GM18511 (cell line): Measurements from ENCODE around the gene TELO2.

ENCODE experiments used
- ATAC-seq: cut with Tn5 transposase; IDR thresholded peaks from one replicate; pipeline ENCODE4 v1.9.1; 2021; ENCODE audit warnings: mild to moderate bottlenecking, moderate library complexity; ENCODE audit not compliant: unreplicated experiment

Gene TELO2

DNA sequence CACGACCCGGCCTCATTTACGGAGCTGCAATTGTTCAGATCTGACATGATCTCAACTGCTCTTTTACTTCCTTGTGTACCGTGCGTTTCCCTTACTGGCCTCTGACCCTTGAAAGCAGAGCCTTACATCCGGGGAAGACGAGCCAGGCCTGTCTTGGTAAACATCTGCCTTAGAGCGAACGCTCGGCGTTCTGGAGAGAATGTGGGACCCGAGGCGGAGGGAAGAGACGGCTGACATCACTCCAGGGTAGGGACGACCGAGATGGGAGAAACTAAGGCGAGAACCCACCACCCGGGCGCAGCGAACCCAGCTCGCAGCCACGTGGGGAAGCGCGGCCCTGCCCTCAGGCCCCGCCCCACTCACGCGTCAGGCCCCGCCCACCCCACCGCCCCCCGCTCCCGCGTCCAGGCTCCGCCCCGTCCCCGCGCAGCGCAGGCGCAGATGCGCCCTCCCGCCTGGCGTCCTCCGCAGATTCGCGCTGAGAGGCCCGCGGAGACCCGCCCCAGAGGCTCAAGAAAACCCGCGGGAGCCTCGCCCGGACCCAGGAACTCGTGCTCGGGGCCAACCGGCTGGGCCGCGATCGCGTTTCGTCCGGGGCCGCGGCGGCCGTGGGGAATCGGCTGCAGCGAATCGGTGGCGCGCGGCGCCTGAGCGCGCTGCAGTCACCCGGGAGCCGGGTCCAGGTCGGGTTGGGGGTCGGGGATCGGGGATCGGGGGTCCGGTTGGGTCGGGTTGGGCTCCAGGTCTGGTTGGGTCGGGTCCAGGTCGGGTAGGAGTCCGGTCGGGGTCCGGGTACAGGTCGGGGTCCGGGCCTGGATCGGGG lies at the start of gene TELO2:
TELO2 (plus strand) TSS at position 438 of the 823 bp plus-strand sequence. CDS start 922 bp downstream, outside the sequence.
- ATAC-seq = peak; percentile 73

DNA sequence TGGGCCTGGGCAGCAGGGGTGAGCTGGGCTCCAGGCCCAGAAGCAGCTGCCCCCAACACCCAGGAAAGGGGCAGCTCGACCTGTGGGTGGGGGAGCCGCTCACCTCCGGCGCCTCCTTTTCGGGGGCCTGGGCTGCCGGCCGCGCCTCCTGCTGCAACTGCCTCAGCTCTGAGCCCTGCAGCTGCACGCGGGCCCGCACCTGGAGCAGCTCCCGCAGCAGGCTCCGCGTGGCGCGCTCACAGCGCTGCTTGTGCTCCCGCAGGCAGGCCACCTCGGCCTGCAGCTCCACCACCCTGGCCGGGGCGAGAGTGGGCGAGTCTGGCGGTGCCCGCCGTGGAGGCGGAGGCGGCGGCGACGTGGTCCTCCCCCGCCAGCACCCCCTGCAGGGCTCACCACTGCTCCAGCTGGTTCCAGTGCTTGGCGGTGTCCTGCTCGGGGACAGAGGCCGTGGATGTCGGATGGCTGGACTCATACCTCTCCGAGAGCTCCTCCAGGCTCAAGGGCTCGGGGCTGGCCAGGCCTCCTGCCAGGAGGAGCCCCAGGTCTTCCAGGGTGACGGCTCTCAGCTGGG lies 49.7 kb upstream of the TELO2 start:
- no peak for ATAC-seq

DNA sequence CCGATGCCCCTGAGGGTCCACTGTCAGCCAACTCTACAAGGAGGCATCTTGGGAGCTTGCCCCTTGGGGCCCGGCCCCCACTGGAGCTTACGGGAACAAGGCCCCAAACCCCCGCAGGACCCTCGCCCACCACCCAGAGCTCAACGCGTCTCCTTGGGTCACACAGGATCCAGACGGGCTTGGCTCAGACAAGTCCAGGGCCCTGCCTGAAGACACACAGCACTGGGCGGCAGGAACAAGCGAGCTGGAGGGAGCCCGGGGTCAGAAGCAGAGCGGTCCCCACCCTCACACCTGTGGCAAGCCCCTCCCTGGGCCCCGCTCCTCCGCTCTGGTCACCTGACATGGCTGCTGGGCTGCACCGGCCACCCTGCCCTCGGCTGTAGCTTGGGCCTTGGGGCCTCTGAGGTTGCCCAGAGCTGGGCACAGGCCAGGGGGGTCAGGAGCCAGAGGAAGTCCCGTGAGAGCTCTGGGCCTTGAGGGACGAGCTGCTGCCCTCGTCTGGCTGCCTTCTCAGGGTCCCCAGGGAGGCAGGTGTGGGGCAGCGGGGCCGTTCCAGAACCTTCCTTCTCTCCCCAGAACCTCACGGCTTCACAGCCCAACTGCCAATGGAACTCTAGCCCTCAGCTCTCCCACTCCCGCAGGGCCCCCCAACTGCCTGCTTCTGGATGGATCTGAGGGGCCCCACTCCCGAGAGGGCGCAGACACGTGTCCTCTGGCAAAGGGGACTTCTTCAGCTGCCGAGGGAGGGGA lies 49.0 kb upstream of the TELO2 start, which contains the start of gene CCDC154:
CCDC154 (minus strand) TSS at position 577 of the 750 bp plus-strand sequence; CDS start at position 343, 234 bp downstream.
- no peak for ATAC-seq

DNA sequence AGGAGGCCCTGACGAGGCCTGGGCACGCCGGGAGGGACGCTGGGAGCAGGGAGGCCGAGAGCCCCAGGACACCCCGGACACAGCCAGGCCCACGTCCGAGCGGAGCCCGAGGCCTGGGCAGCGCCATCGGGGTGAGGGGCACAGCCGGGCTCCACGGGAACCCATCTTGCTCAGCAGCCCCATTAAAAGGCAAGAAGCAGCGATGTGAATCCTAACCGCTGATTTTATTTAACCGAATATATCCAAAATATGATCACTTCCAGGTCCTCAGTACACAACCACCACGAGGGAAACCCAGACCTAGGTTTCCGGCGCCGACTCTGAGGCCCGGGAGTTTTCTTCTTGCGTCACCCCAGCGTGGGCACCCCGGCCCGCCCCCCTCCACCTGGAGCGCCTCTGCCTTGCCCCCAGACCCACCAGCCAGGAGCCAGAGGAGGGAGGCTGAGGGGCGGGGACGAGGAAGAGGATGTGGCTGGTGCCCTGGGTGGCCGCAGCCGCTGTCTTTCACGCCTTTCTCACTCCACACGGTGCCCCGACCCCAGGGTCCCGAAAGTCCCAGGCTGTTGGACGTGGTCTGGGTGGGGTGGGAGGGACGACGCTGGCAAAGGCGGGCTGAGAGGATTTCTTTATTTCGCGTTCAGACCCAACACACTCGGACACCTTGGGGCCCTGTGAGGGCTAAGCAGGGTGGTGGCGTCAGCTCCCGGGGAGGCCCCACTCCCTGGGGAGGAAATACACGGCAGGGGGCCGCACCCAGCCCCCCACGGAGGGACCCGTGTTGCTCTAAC lies 48.2 kb upstream of the TELO2 start:
- no peak for ATAC-seq

DNA sequence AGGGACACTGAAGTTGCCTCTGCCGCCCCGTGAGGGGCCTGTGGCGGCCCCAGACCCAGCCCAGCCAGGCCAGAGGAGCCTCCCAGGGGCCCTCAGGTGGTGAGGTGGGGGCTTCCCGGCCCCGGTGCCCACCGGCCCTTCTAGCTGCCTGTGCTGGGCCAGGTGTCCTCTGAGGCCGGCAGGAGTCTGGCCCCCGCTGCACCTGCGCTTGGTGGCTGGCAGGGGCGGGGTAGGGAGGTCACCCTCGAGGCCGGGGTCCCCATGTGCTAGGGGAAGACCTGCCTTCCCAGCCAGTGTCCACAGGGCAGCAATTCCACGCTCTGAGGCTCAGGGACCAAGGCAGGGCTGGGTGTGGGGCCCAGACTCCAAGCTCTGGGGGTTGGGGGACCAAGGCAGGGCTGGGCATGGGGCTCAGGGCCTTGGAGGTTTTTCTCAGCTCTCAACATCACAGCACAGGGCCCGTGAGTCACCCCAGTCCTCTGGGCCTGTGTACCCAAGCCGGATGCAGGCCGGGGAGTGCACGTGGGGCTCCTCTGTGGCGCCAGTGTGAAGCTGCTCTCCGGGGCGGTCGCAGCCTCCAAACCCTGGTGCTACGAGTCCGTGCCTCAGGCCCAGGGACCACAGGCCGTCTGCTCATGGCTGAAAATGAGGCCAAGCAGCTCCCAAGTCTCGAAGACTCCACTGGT lies 47.5 kb upstream of the TELO2 start:
- no peak for ATAC-seq

DNA sequence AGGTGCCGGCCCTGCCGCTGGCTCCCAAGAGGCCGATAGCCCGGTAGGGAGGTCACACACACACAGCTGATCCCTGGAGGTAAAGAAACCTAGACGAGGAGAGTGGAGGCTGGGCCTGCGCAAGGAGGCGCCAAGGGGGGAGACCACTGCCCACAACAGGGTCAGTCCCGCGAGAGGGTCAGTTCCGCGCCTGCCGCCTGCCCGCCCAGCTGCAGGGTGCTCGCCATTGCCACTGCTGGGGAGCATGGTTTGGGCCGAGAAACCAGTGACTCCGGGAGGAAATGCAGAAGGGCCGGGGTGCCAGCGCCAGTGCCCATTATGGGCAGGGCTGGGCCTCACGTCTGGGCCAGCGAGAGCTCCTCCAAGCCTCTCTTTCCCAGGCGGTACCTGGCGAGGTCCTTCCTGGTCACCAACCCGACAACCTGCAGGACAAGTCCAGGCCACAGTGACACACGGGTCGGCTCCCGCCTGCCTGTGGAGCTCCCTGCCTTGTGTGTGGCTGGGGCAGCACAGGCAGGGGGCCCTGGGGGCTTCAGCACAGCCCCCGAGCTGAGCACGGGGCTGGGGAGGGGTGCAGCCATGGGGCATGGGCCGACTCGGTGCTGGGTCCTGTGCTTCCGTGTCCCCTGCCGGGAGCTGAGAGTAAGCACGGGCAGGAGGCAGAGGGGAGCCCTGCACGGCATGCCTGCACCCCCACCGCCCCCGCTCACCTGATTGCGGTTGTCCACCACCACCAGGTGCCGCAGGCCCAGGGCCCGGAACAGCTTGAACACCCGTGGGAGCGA lies 46.7 kb upstream of the TELO2 start:
- ATAC-seq = no peak

DNA sequence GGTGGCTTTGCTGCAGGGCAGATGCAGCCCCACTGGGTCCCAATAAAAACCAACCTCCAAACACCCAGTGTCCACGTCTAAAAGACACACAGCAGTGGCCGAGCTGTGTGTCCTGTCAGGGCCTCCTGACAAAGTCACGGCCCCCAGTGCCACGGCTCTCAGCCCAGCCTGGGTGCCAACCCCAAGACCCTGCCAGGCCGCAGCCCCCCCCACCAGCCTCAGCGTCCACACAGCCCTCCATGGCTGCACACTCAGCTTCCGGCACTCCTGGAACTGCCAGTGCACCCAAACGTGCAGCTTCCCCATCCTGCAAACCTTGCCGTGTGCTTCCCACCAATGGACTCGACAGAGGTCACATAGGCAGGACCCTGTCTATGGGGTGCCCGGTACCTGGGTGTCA lies 45.2 kb upstream of the TELO2 start:
- no peak for ATAC-seq

DNA sequence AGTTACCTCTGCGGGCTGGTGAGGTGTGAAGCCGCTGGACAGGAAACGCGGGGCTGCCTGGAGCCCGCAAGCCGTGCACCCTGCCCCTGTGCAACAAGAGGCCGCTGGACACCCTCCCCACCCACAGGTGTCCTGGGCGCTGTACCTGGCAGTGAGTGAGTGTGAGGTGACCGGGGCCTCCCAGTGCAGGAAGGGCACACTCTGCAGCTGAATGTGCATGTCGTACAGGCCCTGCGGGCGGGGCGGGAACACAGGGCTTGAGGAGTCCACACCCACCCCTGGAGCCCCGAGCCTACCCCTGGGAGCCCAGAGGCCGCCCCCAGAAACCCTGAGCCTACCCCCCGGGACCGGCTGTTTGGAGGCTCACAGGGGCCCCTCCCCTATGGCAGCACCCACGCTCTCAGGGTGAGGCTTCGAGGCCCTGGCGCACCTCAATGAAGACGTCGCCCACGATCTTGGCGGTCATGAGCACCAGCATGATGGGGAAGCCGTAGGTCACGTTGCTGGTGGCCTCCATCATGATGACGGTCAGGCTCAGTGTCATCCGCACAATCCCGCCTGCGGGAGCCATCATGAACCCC lies 44.5 kb upstream of the TELO2 start:
- no peak for ATAC-seq

DNA sequence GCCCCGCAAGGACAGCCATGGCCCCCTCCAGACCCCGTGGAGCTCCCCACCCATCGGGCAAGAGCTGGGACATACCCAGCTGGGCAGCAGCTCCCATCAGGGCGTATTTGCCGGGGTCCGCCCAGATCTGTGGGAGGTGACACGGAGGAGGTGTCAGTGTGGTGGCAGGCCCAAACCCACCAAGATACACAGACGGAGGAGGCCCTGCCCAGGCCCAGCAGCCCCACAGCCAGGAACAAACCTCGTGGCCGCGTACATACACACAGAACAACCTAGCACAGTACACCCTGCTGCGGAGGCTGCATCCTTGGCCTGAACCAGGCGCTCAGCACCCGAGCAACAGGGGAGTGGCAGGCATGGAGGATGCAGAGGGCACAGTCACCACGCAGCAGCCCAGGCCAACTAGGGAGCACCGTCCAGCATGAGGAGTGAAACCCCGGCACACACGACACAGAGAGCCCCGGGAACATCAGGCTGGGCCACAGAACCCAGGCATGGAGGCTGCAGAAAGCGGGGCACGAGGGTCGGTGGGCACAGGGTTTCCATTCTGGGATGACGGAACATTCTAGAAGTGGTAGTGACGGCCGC lies 43.9 kb upstream of the TELO2 start:
- no peak for ATAC-seq

DNA sequence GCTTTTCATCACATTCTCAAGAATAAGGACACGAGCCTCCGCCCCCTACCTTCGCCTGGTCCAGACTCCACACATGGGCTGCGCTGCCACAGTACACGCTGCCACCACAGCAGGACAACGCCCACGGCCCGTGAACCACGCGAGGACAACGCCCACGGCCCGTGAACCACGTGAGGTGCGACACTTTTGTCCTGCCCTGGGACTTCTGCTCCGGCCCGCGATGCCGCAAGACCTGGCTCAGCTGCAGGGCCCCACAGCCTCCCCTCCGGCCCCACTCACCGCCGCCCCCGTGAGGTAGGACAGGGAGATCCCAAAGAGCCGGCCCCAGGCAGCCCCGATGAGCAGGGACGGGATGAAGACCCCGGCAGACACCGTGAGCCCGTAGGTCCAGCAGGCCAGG lies 42.9 kb upstream of the TELO2 start:
- ATAC-seq = no peak

DNA sequence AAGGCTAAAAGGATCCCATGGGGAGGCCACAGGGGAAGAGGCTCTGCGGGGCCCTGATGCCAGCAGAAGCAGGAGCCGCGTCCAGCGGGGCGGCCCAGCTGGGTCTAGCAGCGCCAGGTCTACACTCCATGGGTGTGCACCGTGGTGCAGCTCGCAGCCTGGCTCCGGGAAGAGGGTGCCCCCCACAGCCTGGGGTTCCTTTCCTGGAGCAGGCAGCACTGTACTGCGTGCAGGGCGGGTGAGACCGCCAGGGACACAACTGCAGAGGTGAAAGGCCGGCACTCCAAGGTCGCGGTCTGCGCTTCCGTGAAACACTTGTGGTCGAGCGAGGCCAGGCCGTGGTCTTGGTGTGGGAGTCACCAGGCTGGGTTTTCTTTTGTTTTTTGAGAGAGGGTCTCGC lies 42.3 kb upstream of the TELO2 start:
- no peak for ATAC-seq

DNA sequence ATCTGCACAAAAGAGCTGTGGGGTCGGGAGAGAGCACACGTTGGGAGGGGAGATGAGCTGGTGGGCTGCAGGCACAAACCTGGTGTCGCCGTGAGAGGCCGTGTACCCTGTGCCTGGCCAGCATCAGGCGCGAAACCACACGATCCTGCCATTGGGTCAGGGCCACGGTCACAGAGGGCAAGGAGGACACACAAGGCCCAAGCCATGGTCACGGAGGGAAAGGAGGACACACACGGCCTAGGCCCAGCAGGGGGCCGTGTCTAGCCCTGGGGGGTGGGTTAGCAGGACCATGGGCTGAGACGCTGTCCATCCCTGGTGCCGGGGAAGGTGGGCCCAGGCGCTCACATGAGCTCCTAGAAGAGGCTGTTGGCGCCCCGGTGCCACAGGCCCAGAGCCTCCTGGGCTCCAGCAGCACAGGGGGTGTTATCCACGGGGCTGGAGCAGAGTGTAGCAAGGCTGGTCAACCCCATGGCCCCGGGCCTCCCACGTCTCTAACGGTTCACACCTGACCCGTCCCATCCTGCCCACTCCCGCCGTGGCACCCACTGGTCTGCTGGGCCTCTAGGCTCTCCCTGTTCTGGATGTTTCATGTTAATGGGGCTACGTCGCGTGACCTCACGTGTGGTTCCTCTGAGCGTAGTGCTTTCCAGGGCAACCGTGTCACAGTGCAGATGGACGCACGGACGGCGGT lies 41.3 kb upstream of the TELO2 start:
- ATAC-seq = no peak

DNA sequence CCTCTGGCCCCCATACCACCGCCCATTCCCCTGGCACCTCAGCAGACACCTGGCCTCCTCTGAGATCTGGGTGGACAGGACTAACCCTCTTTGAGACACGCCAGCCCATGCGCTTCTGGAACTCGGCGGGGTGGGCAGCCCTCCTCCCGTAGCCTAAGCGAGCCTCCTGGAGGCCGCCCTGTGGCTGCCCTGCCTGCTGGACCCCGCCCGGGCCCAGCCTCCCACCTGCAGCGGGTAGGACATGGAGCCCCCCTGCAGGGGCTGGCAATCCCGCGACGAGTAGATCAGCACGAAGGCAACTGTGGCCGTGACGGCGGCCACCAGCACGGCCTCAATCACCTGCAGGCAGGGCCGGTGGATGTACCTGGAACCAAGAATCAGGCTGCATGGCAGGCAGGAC lies 40.6 kb upstream of the TELO2 start:
- no peak for ATAC-seq

DNA sequence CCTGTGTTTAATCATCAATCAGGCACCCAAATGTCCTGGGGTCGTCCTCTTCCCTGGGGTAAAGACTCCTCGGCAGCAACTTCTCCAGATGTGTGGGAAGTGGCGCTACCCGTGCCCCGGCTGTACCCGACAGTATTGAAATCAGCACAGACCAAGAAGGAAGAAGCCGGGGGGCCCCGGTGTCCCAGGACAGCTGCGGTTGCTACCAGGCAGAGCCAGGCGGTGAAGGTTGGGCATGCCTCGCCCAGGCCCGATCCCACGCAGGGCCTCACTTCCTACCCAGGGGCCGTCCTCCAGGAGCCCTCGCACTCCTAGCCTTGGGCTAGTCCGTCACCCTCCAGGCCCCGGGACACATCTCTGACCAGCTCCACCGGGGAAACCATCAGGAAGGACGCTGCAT lies 39.8 kb upstream of the TELO2 start:
- ATAC-seq = no peak

DNA sequence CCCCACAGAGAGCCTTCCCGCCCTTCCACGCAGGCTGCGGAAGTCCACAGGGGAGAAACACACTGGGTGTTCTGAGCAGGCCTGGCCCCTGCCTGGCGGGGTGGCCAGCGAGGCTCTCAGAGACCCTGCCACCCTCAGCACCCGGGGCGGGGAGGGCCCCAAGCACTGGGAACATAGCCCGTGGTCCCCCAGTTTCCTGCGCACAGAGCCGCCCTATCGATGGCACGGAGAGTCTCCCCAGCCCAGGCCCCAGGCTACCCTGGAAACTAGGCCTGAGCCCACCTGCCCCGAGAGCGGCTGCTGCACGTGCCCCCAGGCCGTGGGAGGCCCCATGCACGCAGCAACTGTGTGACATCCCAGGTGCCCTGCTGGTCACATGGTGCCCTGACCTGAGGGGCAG lies 38.6 kb upstream of the TELO2 start:
- no peak for ATAC-seq

DNA sequence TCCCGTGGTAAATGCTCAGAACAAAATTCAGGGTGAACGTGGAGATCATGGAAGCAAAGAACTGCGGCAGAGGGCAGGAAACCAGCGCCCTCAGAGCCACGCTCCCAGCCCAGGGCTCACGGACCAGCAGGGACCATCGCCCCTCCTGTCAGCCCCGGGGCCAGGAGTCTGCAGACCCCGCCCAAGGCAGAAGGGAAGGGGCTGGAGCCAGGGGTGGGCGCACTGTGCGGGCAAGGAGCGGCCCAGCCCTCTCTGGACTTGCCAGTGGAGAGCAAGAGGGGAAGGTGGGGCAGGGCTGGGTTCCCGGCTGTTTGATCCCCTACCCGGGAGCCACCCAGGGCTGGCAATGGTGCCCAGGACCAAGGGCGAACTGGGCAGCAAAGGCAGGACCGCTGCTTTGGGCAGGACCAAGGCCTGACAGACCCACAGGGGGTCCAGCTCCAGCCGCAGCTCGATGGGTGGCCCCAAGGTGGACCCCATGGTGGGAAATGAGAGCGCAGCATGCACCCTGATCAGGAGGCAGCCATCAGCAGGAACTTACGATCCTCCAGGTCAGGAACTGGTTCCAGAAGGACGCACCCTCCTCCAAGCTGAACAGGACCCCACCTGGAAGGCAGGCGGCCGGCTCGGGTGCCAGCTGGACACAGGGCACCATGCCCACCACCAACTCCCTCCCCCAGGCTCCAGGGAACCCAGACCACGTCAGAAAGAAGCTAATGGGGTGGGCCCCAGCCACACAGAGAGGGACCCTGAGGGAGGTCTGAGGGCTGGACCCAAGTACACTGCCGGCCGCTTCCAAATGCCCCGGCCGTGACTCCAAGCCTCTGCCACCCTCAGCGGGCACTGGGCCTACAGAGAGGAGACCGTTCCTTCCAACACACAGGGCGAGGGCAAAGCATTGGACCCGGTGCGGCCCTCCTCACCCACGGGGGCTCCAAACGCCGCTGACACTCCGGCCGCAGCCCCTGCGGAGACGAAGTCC lies 37.7 kb upstream of the TELO2 start:
- ATAC-seq = no peak

DNA sequence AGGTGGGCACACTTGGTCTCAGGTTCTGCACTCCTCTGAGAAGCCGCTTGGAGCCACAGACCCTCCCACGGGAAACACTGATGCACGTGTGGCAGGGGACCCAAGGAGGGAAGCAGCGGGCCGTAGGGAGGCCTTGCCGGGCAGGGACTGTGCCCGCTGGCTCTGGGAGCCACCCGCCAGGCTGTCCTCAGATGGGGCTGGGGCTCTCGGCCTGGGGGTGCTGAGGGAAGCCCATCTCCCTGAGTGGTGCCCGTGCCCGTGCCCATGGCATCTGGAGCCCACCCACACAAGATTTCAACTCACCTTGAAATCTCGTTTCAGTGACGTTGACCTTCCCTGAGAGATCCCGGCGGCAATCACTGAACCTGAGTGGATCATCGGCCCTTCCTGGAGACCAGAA lies 36.2 kb upstream of the TELO2 start:
- ATAC-seq = no peak
